HG03565 (cell line): Measurements from ENCODE around the gene SLC41A1.
"Not testable (repeated sequence)": the region's sequence is repeated elsewhere in the genome, so short reads cannot be mapped to it uniquely, and the experiment has no call there.

Experiments used
- ATAC-seq: cut with Tn5 transposase; IDR thresholded peaks from one replicate; pipeline ENCODE4 v1.9.1; 2021; ENCODE audit warnings: mild to moderate bottlenecking, moderate library complexity; ENCODE audit not compliant: unreplicated experiment

SLC41A1 gene

GRCh38 chr1:205812878-205813754 lies at the start of gene SLC41A1:
TSS of gene SLC41A1 (minus strand) at chr1:205813198. CDS start at chr1:205810441, 2,757 bp downstream.
- ATAC-seq, result peak; percentile 71

DNA sequence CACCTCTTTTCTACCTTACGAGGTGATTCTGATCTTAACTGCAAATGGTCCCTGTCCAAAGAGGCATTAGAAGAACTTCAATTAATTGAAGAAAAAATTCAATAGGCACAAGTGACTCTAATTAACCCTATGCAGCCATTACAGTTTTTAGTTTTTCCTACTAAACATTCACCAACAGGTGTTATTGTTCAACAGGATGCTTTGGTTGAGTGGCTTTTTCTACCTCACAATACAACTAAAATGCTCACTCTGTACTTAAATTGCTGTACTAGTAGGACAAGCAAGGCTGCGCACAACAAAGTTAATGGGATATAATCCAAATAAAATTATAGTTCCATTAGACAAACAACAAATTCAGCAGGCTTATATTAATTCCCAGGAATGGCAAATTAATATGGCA lies 48.5 kb upstream of the SLC41A1 start:
- ATAC-seq, result no peak

DNA sequence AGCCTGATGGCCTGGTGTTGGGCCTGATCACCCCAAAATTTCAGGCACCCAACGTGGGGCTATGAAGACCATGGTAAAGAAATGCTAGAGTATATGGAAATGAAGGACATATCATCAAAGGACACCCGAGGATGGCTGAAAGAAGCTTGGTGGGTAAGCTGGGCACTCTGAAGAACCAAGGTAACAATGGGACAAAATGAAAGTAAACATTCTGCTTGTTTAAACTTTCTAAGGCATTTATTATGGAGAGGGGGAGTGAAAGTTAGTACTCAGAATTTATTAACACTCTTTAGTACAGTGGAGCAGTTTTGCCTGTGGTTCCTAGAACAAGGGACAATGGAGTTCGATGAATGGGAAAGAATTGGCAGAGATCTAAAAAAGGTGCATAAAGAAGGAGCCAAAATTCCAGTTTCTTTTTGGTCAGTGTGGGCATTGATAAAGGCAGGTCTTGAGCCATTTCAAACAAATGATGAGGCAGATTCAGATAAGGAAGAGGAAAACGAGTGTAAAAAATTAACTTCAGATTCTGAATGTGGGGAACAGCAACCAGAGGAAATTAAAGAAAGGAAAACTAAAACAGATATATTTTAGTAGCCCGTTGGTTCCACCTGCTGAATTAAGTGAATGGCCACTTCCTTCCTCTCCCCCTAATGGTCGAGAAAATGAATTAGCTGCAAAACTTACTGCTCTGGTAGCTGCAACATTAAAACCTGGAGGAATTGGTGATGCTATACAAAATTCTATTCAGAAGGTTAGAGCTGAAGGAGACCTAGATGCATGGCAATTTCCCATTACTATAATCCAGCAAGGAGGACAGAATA lies 45.4 kb upstream of the SLC41A1 start:
- ATAC-seq, result no peak

DNA sequence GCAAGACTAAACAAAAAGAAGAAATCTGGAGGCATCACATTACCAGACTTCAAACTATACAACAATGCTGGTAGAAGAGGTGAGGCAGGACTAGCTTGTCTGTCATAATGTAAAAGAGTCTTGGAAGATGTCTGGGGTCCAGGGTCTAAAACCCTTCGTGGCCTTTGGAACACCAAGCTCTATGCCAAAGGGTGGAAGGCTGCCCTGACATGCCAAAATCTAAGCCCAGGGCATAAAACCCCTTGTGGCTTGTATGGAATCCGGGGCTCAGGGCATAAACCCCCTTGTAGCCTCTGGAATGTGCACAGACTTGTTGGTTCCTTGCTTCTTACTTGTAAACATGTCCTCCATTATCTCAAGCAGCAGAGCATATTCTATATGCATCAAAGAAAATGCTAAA lies 44.5 kb upstream of the SLC41A1 start:
- ATAC-seq, result not testable (repeated sequence)

GRCh38 chr1:205856433-205856832 lies 43.4 kb upstream of the SLC41A1 start:
- no peak for ATAC-seq

- no peak for ATAC-seq
Measured at GRCh38 chr1:205852969-205853368, 40.0 kb upstream of the SLC41A1 start.

DNA sequence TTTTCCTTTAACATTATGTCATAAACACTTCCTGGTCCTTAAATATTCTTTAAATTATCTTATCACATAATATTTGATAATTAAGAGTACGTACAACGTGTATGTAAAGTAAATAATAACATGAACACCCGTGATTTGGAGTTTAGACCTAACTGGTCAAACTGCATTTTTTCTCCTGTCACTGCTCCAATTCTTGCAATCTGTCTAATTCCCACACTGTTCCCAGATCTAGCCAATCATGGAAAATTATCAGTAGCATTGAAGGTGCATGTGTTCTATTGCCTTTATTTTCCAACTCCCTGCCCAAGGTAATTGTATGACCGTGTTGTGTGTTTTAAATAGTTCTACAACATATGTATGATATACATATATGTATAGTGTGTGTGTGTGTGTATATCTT lies 39.0 kb upstream of the SLC41A1 start:
- no peak for ATAC-seq

GRCh38 chr1:205849619-205850355 lies 36.8 kb upstream of the SLC41A1 start, which contains the start of gene PM20D1:
TSS of gene PM20D1 (minus strand) at chr1:205850132. CDS start at chr1:205850072, 60 bp downstream.
- ATAC-seq, result peak; percentile 96

DNA sequence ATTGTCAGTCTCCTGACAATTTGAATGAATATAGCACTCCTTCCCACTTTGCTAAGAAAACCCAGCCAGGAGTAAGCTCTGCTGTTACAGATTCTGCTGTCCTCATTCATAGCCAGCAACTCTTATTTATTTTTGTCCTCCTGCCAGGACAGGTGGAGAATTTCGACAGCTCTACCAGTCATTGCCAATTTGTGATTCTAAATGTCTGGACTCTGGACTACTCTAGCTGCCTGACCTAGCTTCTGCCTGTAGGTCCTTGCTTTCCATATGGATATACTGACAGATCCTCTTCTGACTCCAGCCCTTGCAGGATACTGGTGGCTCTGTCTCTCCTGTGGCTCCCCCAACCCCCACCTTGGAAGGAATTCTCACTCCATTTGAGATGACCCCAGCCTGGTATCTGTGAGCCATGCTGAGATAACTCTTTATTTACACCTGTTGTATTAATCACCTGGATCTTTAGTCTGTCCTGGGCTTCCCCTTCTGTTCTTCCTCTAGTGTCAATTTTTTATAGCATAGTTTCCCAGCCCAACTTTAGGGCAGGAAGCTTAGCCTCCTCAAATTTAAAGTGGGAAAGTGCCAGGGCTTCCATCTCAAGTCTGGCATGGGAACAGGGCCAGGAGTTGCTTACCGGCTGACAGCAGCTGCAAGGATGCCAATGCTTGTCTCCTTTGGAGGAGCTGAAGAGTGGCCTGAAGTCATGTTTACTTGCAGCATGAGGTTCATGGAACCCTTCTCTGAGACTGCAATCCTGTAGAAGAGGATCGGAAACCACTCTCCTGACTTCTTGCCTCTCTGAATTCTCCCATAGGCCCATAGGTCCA lies 30.2 kb upstream of the SLC41A1 start:
- ATAC-seq, result no peak

GRCh38 chr1:205842229-205842628 lies 29.2 kb upstream of the SLC41A1 start:
- no peak for ATAC-seq

- ATAC-seq, result no peak
Measured at GRCh38 chr1:205840146-205840923, 27.3 kb upstream of the SLC41A1 start.

- no peak for ATAC-seq
Measured at GRCh38 chr1:205837382-205837970, 24.5 kb upstream of the SLC41A1 start.

DNA sequence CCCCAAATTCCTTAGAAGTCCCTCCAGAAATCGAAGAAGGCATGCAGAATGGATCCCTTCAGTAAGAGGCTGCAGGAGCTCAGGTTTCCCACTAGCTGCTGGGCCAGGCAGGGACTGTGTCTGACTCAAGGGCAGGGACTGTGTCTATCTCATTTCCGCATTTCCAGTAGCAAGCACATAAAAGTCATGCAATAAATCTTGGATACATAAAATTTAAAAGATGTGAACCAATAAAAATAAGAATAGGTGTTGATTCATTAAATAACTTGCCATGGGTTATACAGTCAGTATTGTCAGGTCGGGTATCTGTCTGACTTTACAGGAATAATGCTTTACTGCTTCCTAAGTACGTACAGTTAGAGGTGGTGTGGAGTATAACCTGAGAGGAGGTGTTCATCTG lies 21.8 kb upstream of the SLC41A1 start:
- ATAC-seq, result no peak

DNA sequence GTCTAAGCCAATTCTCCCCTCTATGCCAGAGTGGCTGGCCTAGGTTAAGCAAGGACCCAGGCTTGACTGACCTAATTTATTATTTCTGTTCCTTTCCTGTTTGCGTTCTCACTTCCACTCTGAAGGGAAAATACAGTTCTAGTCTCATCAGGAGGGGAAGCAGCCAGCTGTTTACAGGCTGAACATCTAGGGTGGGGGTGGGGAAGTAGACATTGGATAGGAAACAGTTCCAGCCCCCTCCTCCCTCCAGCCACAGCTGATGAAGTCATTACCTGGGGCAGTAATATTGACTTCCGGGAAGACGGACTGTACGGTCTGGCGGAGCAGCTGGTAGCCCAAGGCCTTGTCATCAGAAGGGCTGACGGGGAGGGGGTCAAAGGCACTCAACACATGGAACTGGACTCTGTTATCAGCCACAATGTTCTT lies 19.3 kb upstream of the SLC41A1 start:
- ATAC-seq, result no peak

- no peak for ATAC-seq
Measured at GRCh38 chr1:205827623-205828022, 14.6 kb upstream of the SLC41A1 start.

DNA sequence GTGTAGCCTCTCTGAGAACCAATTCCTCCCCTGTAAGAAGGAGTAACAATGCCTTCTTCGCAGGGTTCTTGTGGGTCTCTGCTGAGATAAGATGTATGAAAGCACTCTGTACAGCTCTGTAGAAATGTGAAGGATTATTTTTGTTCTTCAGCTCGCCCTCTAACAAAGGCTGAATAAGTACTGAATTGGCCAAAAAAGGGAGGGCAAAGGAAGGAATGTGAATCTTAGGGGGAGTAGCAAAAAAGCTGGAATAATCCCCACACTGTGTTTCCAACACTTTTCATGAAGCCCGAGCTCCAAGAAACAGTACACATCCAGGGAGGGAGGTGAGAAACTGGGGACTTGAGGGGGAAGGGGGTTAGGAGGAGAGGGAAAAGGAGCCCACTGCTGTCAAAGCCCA lies 14.0 kb upstream of the SLC41A1 start:
- no peak for ATAC-seq

DNA sequence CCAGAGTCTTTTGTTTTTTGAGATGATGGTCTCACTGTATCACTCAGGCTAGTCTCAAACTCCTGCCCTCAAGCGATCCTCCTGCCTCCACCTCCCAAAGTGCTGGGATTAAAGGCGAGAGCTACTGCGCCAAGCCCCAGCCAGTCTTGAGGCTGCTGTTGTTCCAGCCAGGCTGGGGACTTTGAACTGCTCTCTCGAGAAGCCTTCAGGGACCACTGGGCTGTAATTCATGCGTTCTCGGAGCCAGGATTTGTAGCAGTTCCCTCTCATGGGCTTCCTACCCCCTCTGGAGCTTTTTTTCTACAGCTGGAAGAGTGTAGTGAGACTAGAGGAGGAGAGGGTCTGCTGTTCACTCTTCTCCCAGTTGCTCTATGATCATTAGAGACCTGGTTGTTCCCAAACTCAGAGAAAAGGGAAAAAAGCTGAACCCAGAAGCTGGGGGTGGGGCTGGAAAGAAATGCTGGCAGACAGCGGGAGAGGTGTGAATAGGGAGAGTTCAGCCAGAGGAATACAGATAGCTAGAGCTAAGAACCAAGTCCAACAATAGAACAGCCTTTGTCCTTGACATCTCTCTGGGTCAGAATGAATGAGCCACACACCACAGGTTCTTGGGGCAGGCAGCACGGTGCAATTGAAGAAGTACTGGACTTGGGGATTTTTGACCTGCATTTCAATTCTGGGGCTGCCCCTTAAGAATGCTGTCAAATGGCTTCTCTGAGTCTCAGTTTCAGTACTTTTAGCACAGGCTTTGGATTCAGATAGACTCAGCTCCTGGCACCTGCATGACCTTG lies 13.2 kb upstream of the SLC41A1 start:
- ATAC-seq, result peak; percentile 54

GRCh38 chr1:205824180-205824579 lies 11.2 kb upstream of the SLC41A1 start:
- ATAC-seq, result no peak
